Stimulated activated CD4-positive, alpha-beta T cell treated with anti-CD3 and anti-CD28 coated beads, Interleukin-15, amount 100 ng/mL, for 1 hour (primary cell): Measurements from ENCODE around the gene SH3RF3.

Experiments used
- DNase-seq, 2 donors: peaks; one replicate each; pipeline ENCODE4 v3.0.0-alpha.2; 2020; ENCODE audit warnings: low read depth in 1 of 2, low spot score in 1 of 2

Gene SH3RF3

GRCh38 chr2:109460553-109461324 is 331.7 kb downstream of the SH3RF3 start:
- DNase-seq: no peak

- no peak for DNase-seq
These were observed 334.2 kb downstream of the SH3RF3 start for GRCh38 chr2:109463236-109463635.

GRCh38 chr2:109463891-109464290 is 334.9 kb downstream of the SH3RF3 start:
- no peak for DNase-seq

GRCh38 chr2:109466674-109467575 is 337.9 kb downstream of the SH3RF3 start:
- DNase-seq: no peak

- DNase-seq: no peak
These were observed 338.7 kb downstream of the SH3RF3 start for GRCh38 chr2:109467701-109468100.

GRCh38 chr2:109468893-109469292 is 339.9 kb downstream of the SH3RF3 start:
- DNase-seq: no peak

- no peak for DNase-seq
These were observed 342.7 kb downstream of the SH3RF3 start for GRCh38 chr2:109471658-109472057.

- DNase-seq: no peak
These were observed 343.4 kb downstream of the SH3RF3 start for GRCh38 chr2:109472331-109472959.

- DNase-seq: no peak
These were observed 344.0 kb downstream of the SH3RF3 start for GRCh38 chr2:109472974-109473373.

GRCh38 chr2:109473616-109474318 is 344.8 kb downstream of the SH3RF3 start:
- no peak for DNase-seq

GRCh38 chr2:109474319-109474825 is 345.4 kb downstream of the SH3RF3 start:
- no peak for DNase-seq

GRCh38 chr2:109475531-109476210 is 346.7 kb downstream of the SH3RF3 start:
- no peak for DNase-seq

- no peak for DNase-seq
These were observed 347.8 kb downstream of the SH3RF3 start for GRCh38 chr2:109476641-109477441.

GRCh38 chr2:109478906-109479493 is 350.0 kb downstream of the SH3RF3 start:
- no peak for DNase-seq

GRCh38 chr2:109479804-109480203 is 350.8 kb downstream of the SH3RF3 start:
- no peak for DNase-seq

GRCh38 chr2:109480486-109481195 is 351.6 kb downstream of the SH3RF3 start:
- DNase-seq: no peak

- DNase-seq: no peak
These were observed 352.2 kb downstream of the SH3RF3 start for GRCh38 chr2:109481196-109481555.

GRCh38 chr2:109481599-109481998 is 352.6 kb downstream of the SH3RF3 start:
- no peak for DNase-seq
